Activated T-cell treated with anti-CD3 and anti-CD28 coated beads, Interleukin-2, amount 50 U/mL, for 72 hours (primary cell): ENCODE results near the gene UNC5B. TPM values are rescaled to one million over a fixed set of nuclear protein-coding genes. Genes with fewer than 3 reads are reported as not detected.

Source experiments
- total RNA-seq, 2 donors: library from RNA; stranded (reverse); gene quantifications; one replicate each; pipeline ENCODE4 v1.2.3, GENCODE V29; 2022

The UNC5B gene
- total RNA-seq, 2 donors from 2014 or later = 0.05 to 0.12 TPM

Other genes starting within 250 kb of the UNC5B start
- gene SLC29A3, start 106.7 kb downstream of the UNC5B start, total RNA-seq = 1 to 10 TPM; 4.4 to 5.3 TPM
- 1 to 10 TPM; 1.1 to 2.8 TPM for gene CDH23, start 184.3 kb downstream of the UNC5B start, total RNA-seq